HL-60 (cell line): ENCODE results near the gene GARIN5B.
"Not testable (repeated sequence)": the region's sequence is repeated elsewhere in the genome, so short reads cannot be mapped to it uniquely, and the experiment has no call there.

Experiments
- DNase-seq, 2 experiments: peaks; one replicate each; pipeline ENCODE4 v3.0.0-alpha.2; 2010 to 2020; ENCODE audit warnings: low read depth in 1 of 2, low spot score in 1 of 2
- H3K27ac ChIP-seq: fragments of 250-450 bp; sonication (Bioruptor Pico); replicated peaks from 2 replicates; pipeline ENCODE4 v1.5.1; 2020; ENCODE audit warnings: mild to moderate bottlenecking, moderate library complexity
- H3K27me3 ChIP-seq: fragments of 250-450 bp; sonication (Bioruptor Pico); 2 replicates; pipeline ENCODE4 v1.5.1; 2021; ENCODE audit warnings: mild to moderate bottlenecking, moderate library complexity; ENCODE audit not compliant: insufficient read depth, poor library complexity, severe bottlenecking
- H3K4me3 ChIP-seq: replicated peaks from 2 replicates; pipeline ENCODE4 v1.5.1; 2011; ENCODE audit warnings: mild to moderate bottlenecking, control low read depth, low read length; ENCODE audit not compliant: insufficient read depth
- CTCF ChIP-seq: IDR thresholded peaks from one replicate; pipeline ENCODE4 v1.5.1; 2011; ENCODE audit warnings: low read length, control low read depth, inconsistent platforms; ENCODE audit not compliant: insufficient read depth
- GABPA ChIP-seq: IDR thresholded peaks from 2 replicates; pipeline ENCODE4 v1.6.1; 2012; ENCODE audit warnings: low read depth
- POLR2AphosphoS5 ChIP-seq: IDR thresholded peaks from 2 replicates; pipeline ENCODE4 v1.6.1; 2012; ENCODE audit warnings: low read depth
- REST ChIP-seq: IDR thresholded peaks from 2 replicates; pipeline ENCODE4 v1.6.1; 2012; ENCODE audit warnings: low read depth; ENCODE audit not compliant: insufficient replicate concordance
- SPI1 ChIP-seq: IDR thresholded peaks from 2 replicates; pipeline ENCODE4 v1.6.1; 2012; ENCODE audit warnings: low read depth, mild to moderate bottlenecking, borderline replicate concordance

Gene GARIN5B

GRCh38 chr19:55407800-55408532 is 44.9 kb upstream of the GARIN5B start:
- H3K4me3 ChIP-seq = peak overlapping the region; percentile 91
- peak overlapping the region; percentile 98 for H3K27ac ChIP-seq
- H3K27me3 ChIP-seq = no peaks in the 10 kb centered on the region
- peak; percentile 99 for DNase-seq
- no peak; the same call in 1 of the 2 replicates for TF ChIP-seq POLR2AphosphoS5
- TF ChIP-seq CTCF = no peak
- TF ChIP-seq GABPA = no peak
- no peak for TF ChIP-seq REST
- peak; percentile 81 for TF ChIP-seq SPI1

- not testable (repeated sequence) for DNase-seq, H3K27me3 ChIP-seq
- Histone ChIP-seq H3K27ac (peak within 1 kb of the TSS; percentile 98), H3K4me3 (peak within 1 kb of the TSS; percentile 91)
- TF ChIP-seq POLR2AphosphoS5 = peak; percentile 97
- TF ChIP-seq REST = peak; percentile 66
These were observed 44.4 kb upstream of the GARIN5B start, which contains the start of gene UBE2S for GRCh38 chr19:55407550-55407799. Gene UBE2S (minus strand): TSS chr19:55407788. CDS start chr19:55407589, 199 bp downstream.

GRCh38 chr19:55406826-55407549 is 43.9 kb upstream of the GARIN5B start:
- Histone ChIP-seq H3K27me3 (no peaks in the 10 kb centered on the region), H3K27ac (peak overlapping the region; percentile 98)

More at GRCh38 chr19:55406826-55407549, 43.9 kb upstream of the GARIN5B start:
- TF ChIP-seq POLR2AphosphoS5 (no peak), SPI1 (no peak), CTCF (no peak), REST (no peak)
- H3K4me3 ChIP-seq = peak overlapping the region; percentile 91
- no peak for DNase-seq
